Activated CD4-positive, alpha-beta T cell treated with anti-CD3 and anti-CD28 coated beads, Interleukin-2, Interleukin-6, amounts not matched to agents 100 ng/mL and 50 ng/mL, durations not matched to agents 16 hours and 8 hours (primary cell): ENCODE measurements around the gene ZNF202.
"Not testable (repeated sequence)": the region's sequence is repeated elsewhere in the genome, so short reads cannot be mapped to it uniquely, and the experiment has no call there.

ENCODE experiments used
- DNase-seq: peaks from one replicate; pipeline ENCODE4 v3.0.0-alpha.2; 2020

Gene ZNF202

DNA sequence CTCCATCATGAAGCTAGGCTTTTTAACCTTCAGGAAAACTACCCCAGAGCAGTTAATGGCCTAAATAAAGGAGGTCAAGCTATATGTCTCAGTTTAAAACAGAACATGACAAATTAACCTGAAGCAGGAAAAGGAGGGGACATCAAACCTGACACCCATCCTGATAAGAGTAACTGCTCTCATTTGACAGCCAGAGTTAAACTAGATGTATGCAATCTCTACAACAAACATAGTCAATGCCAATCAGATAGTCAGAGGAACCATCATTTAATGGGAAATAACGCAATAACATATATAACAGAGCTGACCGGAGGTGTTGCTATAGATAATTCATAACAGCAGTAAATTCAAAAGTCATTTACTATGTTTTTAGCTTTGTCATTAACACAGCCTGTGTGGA lies 3.1 kb downstream of the ZNF202 start:
- DNase-seq: no peak

DNA sequence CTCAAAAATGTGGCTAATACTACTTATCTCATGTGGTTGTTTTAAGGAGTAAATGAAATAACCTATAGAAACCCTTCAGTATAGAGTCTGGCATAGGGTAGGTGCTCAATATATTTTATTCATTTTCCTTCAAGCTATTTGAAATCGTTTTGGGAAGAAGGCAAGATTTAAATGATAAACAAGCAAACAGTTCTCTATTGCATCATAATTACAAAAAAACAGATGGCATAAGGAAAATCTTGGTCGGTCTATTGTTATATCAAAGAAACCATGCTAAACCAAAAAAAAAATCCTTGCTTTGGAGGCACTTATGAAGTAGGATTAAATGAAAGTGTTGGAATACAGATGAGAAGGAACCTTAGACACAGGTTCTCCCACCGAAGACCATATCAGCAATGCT lies 4.7 kb downstream of the ZNF202 start:
- DNase-seq: no peak

GRCh38 chr11:123729602-123730001 lies 11.9 kb downstream of the ZNF202 start:
- no peak for DNase-seq

DNA sequence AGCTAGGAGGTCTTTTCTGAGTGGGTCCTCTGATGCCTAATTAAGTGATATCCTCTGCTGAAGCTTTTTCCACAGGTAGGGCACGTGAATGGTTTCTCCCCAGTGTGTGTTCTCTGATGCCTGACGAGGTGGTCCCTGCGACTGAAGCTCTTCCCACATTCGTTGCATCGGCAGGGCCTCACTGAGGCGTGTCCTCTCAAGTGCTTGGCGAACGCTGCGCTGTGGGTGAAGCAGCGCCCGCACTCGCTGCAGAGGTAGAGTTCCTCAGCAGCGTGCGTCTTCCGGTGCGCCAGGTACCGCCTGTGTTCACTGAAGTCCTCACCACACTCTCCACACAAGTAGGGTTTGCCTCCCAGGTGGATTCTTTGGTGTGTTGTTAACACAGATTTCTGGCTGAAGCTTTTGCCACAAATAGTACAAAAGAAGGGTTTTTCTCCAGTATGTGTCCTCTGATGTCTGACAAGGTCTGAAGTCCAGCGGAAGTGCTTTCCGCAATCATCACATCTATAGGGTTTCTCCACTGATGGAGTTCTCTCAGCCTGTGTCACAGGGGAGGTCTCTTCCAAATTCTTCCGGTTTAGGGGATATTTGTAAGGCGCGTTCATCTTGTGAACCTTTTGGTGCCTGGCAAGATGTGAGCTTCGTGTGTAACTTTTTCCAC lies 15.3 kb downstream of the ZNF202 start:
- DNase-seq: no peak

GRCh38 chr11:123719452-123719851 lies 22.0 kb downstream of the ZNF202 start:
- no peak for DNase-seq

DNA sequence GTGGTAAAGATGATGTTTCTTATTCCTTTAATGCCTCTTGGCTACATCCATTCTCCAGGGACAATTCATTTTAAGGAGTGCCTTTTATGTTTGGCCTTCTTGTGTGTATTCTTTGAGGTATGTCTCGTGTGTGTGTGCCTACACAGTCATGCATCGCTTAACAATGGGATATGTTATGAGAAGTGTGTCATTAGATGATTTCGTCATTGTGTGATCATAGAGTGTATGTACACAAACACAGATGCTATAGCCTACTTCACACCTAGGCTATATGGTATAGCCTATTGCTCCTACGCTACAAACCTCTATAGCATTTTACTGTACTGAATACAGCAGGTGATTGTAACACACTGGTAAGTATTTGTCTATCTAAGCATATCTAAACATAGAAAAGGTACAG lies 23.0 kb downstream of the ZNF202 start:
- no peak for DNase-seq

- DNase-seq: peak; percentile 2
These were observed 23.4 kb downstream of the ZNF202 start for GRCh38 chr11:123718063-123718462.

- not testable (repeated sequence) for DNase-seq
These were observed 28.8 kb downstream of the ZNF202 start for GRCh38 chr11:123712627-123713026.

- DNase-seq: peak; percentile 55
These were observed 33.8 kb downstream of the ZNF202 start for GRCh38 chr11:123707606-123708205.

DNA sequence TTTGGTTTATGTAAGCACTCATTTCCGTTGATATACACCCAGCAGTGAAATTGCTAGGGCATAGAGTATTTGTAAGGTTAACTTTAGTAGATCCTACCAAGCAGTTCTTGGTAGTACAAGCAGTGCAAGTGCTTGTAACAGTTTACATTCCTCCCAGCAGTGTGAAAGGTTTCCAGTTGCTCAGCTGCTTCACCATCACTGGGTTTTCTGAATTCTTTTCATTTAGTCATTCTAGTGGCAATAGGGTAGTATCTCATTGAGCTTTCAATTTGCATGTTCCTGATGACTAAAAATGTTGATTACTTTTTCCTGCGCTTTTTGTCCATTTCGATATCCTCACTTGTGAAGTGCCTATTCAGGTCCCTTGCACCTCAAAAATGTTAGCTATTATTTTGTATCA lies 34.3 kb downstream of the ZNF202 start:
- DNase-seq: no peak

GRCh38 chr11:123704341-123704740 lies 37.1 kb downstream of the ZNF202 start:
- no peak for DNase-seq

DNA sequence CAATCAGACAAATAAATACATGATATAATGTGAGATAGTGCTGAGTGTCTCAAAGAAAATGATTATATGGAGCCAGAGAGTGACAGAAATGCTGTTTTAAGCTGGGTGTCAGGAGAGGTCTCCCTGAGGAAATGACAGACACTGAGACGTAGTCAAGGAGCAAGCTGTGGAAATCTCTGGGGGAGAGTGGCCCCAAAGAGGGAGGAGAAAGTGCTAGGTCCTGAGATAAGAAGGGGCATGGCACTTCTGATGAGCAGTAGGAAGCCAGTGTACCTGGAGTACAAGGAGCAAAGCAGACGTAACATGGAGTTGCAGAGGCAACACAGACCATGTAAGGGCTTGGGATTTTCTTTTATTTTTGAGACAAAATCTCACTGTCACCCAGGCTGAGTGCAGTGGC lies 38.8 kb downstream of the ZNF202 start:
- DNase-seq: no peak

- no peak for DNase-seq
These were observed 39.3 kb downstream of the ZNF202 start for GRCh38 chr11:123702139-123702538.

GRCh38 chr11:123700772-123701171 lies 40.7 kb downstream of the ZNF202 start:
- DNase-seq: no peak

DNA sequence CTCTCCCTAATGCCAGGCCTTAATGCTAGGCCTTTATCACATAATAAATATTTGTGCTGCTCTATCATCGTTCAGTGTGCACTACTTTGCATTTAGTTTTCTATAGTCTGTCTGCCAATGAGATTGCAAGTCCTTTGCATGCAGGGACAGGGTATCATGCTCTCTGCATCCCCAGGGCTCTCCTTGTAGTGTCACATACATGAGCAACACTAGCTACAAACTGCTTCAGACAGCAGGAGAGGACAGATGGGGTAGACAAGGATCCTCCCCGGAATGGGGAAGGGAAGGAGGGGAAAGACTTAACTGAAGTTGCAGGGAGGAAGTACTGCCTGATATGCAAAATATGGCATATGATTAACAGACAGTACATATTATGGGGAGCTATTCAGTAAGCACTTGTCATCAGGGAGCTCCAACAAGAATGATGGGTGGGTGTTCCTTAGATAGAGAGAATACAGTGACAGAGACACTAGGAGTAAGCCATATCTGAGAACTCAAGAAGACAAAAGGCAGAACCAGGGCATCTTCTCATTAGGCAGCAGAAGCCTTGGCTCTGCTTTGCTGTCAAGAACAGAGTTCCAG lies 42.8 kb downstream of the ZNF202 start:
- DNase-seq: no peak

GRCh38 chr11:123696183-123696582 lies 45.3 kb downstream of the ZNF202 start:
- DNase-seq: no peak

DNA sequence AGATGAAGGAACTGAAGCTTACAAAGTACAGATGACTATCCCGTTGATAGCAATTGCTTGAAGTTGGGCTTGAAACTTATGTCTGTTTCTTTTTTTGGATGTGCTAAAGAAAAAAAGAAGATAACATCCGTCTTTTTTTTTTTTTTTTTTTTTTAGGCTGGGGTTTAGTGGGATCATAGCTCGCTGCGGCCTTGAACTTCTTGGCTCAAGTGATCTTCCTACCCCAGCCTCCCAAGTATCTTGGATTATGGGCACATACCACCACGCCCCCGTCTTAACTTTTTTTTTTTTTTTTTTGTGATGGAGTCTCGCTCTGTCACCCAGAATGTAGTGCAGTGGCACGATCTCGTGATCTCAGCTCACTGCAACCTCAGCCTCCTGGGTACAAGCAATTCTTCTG lies 46.2 kb downstream of the ZNF202 start:
- DNase-seq: no peak

DNA sequence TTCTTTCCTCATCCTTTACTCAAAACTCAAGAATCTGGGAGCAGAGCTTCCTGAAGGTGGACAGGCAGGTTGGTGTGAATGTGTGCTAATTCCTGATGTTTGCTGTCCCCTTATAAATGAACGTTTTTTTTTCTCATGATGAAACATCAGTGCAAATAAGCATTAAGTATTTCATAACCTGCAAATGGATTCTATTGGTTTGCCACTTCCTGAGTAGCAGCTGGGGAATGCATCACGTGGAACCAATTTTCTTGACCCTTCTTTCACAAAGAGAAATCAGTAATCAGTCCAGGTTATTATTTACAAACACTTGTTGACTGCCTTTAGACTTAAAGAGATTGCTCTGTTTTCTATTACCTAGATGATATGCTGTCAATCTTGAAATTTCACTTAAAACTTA lies 46.9 kb downstream of the ZNF202 start:
- no peak for DNase-seq

GRCh38 chr11:123692961-123693360 lies 48.5 kb downstream of the ZNF202 start:
- no peak for DNase-seq

DNA sequence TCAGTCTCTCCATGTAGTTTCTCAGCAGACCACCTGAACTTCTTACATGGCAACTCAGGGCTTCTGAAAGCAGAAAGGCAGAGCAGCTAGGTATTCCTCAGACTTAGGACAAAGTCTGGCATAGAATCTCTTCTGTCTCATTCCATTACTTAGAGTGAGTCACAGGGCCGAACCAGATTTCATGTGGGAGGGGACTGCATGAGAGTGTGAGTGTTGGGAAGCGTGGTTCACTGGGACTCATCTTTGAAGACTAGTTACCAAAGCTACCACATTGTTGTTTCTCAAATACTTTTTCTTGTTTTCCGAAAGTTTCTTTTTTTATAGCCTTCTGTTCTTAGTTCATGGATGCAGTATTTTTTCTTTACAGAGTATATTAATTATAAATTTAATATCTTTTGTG lies 51.0 kb downstream of the ZNF202 start:
- no peak for DNase-seq

DNA sequence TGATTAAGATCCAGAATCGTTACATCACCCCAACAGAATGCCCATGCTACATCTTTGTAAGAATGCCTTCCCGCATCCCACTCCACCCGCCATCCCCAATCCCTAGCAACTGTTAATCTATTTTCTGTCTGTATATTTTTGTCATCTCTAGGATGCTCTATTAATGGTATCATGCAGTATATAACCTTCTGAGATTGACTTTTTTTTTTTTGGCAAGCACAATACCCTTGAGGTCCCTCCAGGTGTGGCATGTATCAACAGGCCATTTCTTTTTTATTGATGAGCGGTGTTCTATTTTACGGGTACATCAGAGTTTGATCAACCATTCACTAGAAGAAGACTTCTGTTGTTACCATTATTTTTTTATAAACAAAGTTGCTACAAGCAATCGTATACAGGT lies 56.9 kb downstream of the ZNF202 start:
- DNase-seq: no peak

GRCh38 chr11:123683428-123684170 lies 57.9 kb downstream of the ZNF202 start:
- DNase-seq: no peak

DNA sequence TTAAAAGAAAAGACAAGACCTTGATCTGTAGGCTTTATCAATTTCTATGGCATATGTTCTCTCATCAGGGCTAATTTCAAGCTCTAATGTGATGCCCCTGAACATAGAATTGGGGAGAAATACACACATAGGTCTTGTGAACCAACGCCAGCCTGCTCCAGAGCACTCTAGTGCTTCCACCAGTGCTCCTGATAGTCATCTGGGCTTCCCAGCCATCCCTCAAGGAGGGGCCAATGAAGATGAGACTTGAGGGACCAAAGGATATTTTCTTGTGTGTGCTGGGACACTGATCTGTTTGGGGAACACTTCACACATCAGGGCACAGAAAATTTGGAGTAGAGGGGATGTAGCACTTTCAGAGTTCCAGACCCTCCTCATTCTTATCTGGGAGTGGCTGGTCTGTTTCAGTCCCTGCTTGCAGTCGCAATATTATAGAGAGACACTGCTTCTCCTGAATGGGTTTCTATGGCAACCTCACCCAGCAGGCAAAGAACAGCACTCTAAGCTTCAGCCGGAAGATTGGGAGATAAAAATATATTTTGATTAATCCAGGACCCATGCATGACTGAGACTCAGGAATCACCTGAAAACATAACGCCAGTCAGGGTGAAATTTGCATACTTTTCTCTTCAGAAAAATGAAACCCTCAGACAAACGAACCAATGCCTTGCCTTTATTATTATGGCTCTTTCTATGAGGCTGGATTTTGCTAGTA lies 58.6 kb downstream of the ZNF202 start:
- DNase-seq: no peak
